Peyer's patch (tissue), 4 donors: Measurements from ENCODE around the gene COL20A1. TPM values are rescaled to one million over a fixed set of nuclear protein-coding genes. Genes with fewer than 3 reads are reported as not detected.

Experiments
- DNase-seq, 3 donors: peaks; one replicate each; pipeline ENCODE4 v3.0.0-alpha.2; 2017 to 2019
- H3K27ac ChIP-seq, 4 donors: fragments of 200-600 bp; sonication (generic); one replicate each; pipeline ENCODE4 v1.5.1; 2016 to 2019
- H3K27me3 ChIP-seq, 2 donors: fragments of 200-600 bp; sonication (generic); one replicate each; pipeline ENCODE4 v1.5.1; 2019
- H3K36me3 ChIP-seq, 3 donors: fragments of 200-600 bp; sonication (generic); one replicate each; pipeline ENCODE4 v1.5.1; 2016 to 2019
- H3K4me1 ChIP-seq, 4 donors: fragments of 200-600 bp; sonication (generic); one replicate each; pipeline ENCODE4 v1.5.1; 2016 to 2019
- H3K4me3 ChIP-seq, 4 donors: fragments of 200-600 bp; sonication (generic); 1 replicate in 3 of 4; 2 replicates in 1 of 4; pipeline ENCODE4 v1.5.1; 2016 to 2019; ENCODE audit warnings: mild to moderate bottlenecking in 1 of 4
- H3K9me3 ChIP-seq, 4 donors: fragments of 200-600 bp; sonication (generic); one replicate each; pipeline ENCODE4 v1.5.1; 2016 to 2019; ENCODE audit warnings: mild to moderate bottlenecking in 1 of 4
- POLR2A ChIP-seq, 2 donors: fragments of 450-650 bp; IDR thresholded peaks; one replicate each; pipeline ENCODE4 v1.5.1; 2017; ENCODE audit warnings: antibody characterized with exemption in 2 of 2, mild to moderate bottlenecking in 2 of 2, moderate library complexity in 2 of 2
- total RNA-seq, 4 donors: library from RNA; depleted of rRNA; stranded (reverse); fragments of >200 nt; gene quantifications; one replicate each; pipeline ENCODE4 v1.1.0, GENCODE V29; 2016
- TF ChIP-seq, protein P1 (sequence below), 6 experiments: fragments of 450-650 bp in 4 of 6; fragments of 200-600 bp in 2 of 6; sonication (generic) in 1 of 6; IDR thresholded peaks; one replicate each; pipeline ENCODE4 v1.5.1; 2017 to 2019; ENCODE audit warnings: antibody characterized with exemption in 6 of 6, mild to moderate bottlenecking in 3 of 6, moderate library complexity in 1 of 6

COL20A1 gene
- total RNA-seq, 4 donors from 2014 or later, result not detected

DNA sequence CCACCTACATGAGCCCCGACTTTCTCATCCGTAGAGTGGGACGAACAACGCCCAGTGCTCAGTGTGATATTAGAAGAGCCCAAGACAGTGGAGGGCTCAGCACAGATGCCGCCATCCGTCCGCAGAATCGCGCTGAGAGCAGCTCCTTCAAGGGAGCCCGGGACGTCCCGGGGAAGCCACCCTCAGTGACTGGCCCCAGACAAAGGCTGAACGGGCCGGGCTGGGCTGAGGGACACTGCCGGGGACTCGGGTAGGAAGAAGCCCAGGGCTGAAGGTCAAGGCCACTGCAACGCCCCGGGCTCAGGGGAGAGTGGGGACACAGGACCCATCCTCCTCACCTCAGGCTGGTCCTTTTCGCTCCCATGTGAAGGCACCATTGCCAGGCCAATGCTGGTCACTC is 81.0 kb downstream of the COL20A1 start:
- Histone ChIP-seq H3K9me3 (no peaks in the 10 kb centered on the region), H3K4me1 (no peaks in the 10 kb centered on the region), H3K27ac (no peak overlapping the region), H3K4me3 (no peak overlapping the region), H3K27me3 (no peaks in the 10 kb centered on the region), H3K36me3 (no peaks in the 10 kb centered on the region)
- no peak for DNase-seq
- TF ChIP-seq, protein P1, sequence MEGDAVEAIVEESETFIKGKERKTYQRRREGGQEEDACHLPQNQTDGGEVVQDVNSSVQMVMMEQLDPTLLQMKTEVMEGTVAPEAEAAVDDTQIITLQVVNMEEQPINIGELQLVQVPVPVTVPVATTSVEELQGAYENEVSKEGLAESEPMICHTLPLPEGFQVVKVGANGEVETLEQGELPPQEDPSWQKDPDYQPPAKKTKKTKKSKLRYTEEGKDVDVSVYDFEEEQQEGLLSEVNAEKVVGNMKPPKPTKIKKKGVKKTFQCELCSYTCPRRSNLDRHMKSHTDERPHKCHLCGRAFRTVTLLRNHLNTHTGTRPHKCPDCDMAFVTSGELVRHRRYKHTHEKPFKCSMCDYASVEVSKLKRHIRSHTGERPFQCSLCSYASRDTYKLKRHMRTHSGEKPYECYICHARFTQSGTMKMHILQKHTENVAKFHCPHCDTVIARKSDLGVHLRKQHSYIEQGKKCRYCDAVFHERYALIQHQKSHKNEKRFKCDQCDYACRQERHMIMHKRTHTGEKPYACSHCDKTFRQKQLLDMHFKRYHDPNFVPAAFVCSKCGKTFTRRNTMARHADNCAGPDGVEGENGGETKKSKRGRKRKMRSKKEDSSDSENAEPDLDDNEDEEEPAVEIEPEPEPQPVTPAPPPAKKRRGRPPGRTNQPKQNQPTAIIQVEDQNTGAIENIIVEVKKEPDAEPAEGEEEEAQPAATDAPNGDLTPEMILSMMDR (IDR thresholded peaks at IDR 0.05), result no peak
- TF ChIP-seq POLR2A (IDR thresholded peaks at IDR 0.05), result no peak

- Histone ChIP-seq H3K9me3 (no peaks in the 10 kb centered on the region), H3K4me1 (no peaks in the 10 kb centered on the region), H3K27ac (no peak overlapping the region), H3K27me3 (no peaks in the 10 kb centered on the region), H3K36me3 (no peaks in the 10 kb centered on the region), H3K4me3 (no peak overlapping the region)
- TF ChIP-seq, protein P1 (IDR thresholded peaks at IDR 0.05), result no peak
- no peak for DNase-seq
Measured at GRCh38 chr20:63374504-63374903, 81.5 kb downstream of the COL20A1 start.

DNA sequence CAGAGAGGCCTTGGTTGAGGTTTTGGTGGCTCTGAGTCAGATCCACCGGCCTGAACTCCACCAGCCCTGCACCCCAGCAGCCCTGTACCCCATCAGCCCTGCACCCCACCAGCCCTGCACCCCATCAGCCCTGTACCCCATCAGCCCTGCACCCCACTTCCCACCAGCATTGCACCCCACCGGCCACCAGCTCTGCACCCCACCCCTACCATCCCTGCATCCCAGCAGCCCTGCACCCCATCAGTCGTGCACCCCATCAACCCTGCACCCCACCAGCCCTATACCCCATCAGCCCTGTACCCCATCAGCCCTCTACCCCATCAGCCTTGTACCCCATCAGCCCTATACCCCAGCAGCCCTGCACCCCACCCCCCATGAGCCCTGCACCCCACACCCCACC is 82.5 kb downstream of the COL20A1 start:
- H3K27ac ChIP-seq, result no peak overlapping the region
- no peak overlapping the region for H3K4me3 ChIP-seq
- no peak for DNase-seq
- no peak for TF ChIP-seq POLR2A (IDR thresholded peaks at IDR 0.05)
- no peaks in the 10 kb centered on the region for H3K9me3 ChIP-seq
- no peaks in the 10 kb centered on the region for H3K4me1 ChIP-seq
- no peaks in the 10 kb centered on the region for H3K27me3 ChIP-seq
- H3K36me3 ChIP-seq, result no peaks in the 10 kb centered on the region

DNA sequence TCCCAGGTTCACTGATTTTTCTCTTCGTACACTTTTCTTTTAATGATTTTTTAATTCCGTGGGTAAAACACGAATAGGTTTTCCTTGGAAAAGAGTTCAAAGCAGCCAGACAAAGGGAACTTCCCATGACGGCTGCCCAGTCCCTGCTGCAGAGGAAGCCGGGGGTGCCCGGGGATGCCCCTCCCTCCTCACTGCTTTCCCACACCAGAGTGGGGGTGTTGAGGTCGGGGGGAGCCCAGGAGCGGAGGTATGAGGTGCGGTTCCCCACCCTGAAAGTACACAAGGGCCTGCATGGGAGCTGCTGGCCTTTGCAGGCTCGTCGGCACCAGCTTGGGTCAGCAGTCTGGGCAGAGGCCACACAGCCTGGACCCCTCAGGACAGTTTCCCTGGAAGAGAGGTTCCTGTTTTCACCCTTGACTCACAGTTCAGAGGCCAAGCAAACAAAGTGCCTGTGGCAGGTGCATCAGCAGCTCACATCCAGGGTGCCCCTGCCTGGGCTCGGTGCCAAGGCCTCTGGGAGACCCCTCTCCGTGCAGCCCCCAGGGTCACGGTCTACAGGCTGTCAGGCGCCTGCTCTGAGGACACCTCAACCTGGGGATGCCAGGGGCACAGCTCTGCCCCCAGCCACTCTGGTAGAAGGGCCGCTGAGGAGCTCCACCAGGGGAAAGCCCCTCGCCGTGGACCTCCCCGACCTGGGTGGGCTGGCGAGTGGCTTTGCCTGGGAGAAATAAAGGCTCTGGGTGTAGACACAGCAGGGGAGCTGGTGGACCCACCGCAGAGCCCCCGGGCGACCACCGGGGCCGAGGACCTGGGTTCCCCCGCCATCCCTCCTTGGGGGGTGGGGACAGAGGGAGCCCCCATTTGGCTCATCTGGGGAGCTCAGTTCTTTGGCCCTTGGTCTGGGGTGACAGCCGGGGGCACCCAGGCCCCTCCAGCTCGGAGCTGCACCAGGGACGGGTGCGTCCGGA is 83.6 kb downstream of the COL20A1 start:
- Histone ChIP-seq H3K4me1 (no peaks in the 10 kb centered on the region), H3K36me3 (no peaks in the 10 kb centered on the region), H3K4me3 (no peak overlapping the region), H3K9me3 (no peaks in the 10 kb centered on the region), H3K27ac (no peak overlapping the region), H3K27me3 (no peaks in the 10 kb centered on the region)
- no peak for DNase-seq
- TF ChIP-seq POLR2A (IDR thresholded peaks at IDR 0.05), result no peak
- TF ChIP-seq, protein P1 (IDR thresholded peaks at IDR 0.05), result no peak

GRCh38 chr20:63377256-63377941 is 84.4 kb downstream of the COL20A1 start:
- H3K27me3 ChIP-seq, result no peaks in the 10 kb centered on the region
- no peak for DNase-seq

More at GRCh38 chr20:63377256-63377941, 84.4 kb downstream of the COL20A1 start:
- Histone ChIP-seq H3K4me3 (no peak overlapping the region), H3K36me3 (no peaks in the 10 kb centered on the region), H3K9me3 (no peaks in the 10 kb centered on the region), H3K4me1 (no peaks in the 10 kb centered on the region), H3K27ac (no peak overlapping the region)
- TF ChIP-seq, protein P1 (IDR thresholded peaks at IDR 0.05), result no peak
